ENCODE measurements around the gene UBE2J2. TPM values are rescaled to one million over a fixed set of nuclear protein-coding genes. Genes with fewer than 3 reads are reported as not detected.

The UBE2J2 gene
- total RNA-seq, 1 experiment from 2014 or later, result 83.4 TPM

DNA sequence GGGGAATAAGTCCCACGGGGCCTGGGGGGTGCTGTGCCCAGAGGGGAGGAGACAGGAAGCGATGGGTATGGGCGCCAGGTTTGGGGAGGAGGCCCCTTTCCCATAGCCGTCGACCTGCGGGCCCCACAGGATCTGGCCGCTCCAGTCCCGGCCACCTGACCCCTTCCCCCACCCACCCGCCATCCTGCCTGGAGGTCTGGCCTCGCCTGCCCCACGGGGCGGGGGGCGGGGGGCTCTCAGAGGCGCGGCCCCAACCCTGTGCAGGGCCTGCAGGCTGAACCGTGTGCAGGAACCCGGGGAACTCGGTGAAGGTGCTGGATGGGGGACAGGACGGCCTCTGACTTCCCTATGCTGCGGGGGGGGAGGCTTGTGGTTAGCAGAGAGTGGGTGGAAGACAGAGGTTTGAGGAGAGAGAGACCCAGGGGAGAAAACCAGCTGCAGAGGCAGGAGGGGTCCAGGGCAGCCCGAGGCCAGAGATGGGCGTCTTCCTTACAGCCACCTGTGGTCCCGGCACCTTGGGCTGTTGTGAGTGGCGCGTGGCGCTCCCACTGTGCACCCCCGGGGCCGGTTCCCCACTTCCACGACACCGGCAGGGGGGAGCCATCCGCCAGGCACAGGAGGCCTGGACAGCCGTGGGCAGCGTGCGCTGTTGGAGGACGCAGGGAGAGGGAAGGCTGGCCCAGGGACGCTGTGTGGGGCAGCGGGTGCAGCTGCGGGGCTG, 64.8 kb downstream of the UBE2J2 start:
- Histone ChIP-seq H3K14ac (ENCODE audit: insufficient read depth, low read length) (no peak overlapping the region), H3K27ac (ENCODE audit: insufficient read length, low read depth, low read length) (no peak overlapping the region), H4K5ac (ENCODE audit: insufficient read length, low read depth, low read length) (no peak overlapping the region), H3K79me1 (ENCODE audit: insufficient read depth, low read depth, low read length, poor library complexity, severe bottlenecking) (no peaks in the 10 kb centered on the region), H3T11ph (ENCODE audit: low read length) (no peak overlapping the region), H4K91ac (ENCODE audit: insufficient read length, low read depth, low read length) (no peak overlapping the region), H2BK15ac (ENCODE audit: low read depth, low read length) (no peak overlapping the region), H3K18ac (ENCODE audit: insufficient read length, low read depth, low read length) (no peak overlapping the region), H3K9ac (ENCODE audit: extremely low read depth, insufficient read length, low read length) (no peak overlapping the region), H4K8ac (replicated peaks; ENCODE audit: insufficient read length, low read depth, low read length) (no peak overlapping the region), H3K9me3 (ENCODE audit: control insufficient read depth, low read depth, low read length) (no peaks in the 10 kb centered on the region), H3K23ac (ENCODE audit: insufficient read length, low read depth, low read length) (no peak overlapping the region), H2BK12ac (ENCODE audit: insufficient read length, low read depth, low read length) (no peak overlapping the region), H4K20me1 (ENCODE audit: control insufficient read depth, insufficient read depth, insufficient read length) (no peaks in the 10 kb centered on the region), H3K4me1 (ENCODE audit: insufficient read depth, low read length) (no peaks in the 10 kb centered on the region), H3K4me2 (ENCODE audit: insufficient read depth, insufficient read length, low read length) (no peak overlapping the region), H2AFZ (ENCODE audit: low read length) (no peak overlapping the region), H3K27me3 (ENCODE audit: insufficient read depth, low read length) (no peaks in the 10 kb centered on the region; the same call in 1 of the 2 replicates), H3K56ac (ENCODE audit: insufficient read length, low read depth, low read length) (no peak overlapping the region), H2BK20ac (ENCODE audit: low read depth, low read length, poor library complexity, severe bottlenecking) (no peak overlapping the region), H3K23me2 (ENCODE audit: insufficient read length, low read depth, low read length, poor library complexity, severe bottlenecking) (peaks cover 1% of the 10 kb centered on the region), H2AK5ac (ENCODE audit: insufficient read length, low read length) (no peak overlapping the region), H2BK5ac (ENCODE audit: insufficient read length, low read length) (no peak overlapping the region), H2BK120ac (ENCODE audit: low read depth, low read length, poor library complexity, severe bottlenecking) (no peak overlapping the region), H3K79me2 (ENCODE audit: insufficient read depth, low read length) (no peaks in the 10 kb centered on the region), H3K4ac (ENCODE audit: low read depth, low read length) (no peak overlapping the region)
- H3K27me3 Mint-ChIP-seq (ENCODE audit: low read depth), result peaks cover 15% of the 10 kb centered on the region
- H3K4me3 Mint-ChIP-seq, result no peak overlapping the region
- H3K4me1 Mint-ChIP-seq, result peaks cover 2 to 6% of the 10 kb centered on the region in 2 experiments; a peak in 2 of 4 replicates
- no peak for DNase-seq
- WGBS (ENCODE audit: extremely low coverage, insufficient read length, low lambda C conversion rate), result no CpG with 5 or more reads among the region's 38 CpGs
- no peaks in the 10 kb centered on the region for H3K9me3 Mint-ChIP-seq
- H3K27ac Mint-ChIP-seq, result peak overlapping the region in 1 of 3 experiments; percentile 93; a peak in 1 of 7 replicates
- TF ChIP-seq, protein P1, sequence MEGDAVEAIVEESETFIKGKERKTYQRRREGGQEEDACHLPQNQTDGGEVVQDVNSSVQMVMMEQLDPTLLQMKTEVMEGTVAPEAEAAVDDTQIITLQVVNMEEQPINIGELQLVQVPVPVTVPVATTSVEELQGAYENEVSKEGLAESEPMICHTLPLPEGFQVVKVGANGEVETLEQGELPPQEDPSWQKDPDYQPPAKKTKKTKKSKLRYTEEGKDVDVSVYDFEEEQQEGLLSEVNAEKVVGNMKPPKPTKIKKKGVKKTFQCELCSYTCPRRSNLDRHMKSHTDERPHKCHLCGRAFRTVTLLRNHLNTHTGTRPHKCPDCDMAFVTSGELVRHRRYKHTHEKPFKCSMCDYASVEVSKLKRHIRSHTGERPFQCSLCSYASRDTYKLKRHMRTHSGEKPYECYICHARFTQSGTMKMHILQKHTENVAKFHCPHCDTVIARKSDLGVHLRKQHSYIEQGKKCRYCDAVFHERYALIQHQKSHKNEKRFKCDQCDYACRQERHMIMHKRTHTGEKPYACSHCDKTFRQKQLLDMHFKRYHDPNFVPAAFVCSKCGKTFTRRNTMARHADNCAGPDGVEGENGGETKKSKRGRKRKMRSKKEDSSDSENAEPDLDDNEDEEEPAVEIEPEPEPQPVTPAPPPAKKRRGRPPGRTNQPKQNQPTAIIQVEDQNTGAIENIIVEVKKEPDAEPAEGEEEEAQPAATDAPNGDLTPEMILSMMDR (conservative IDR thresholded peaks at IDR 0.05), result no peak
- no peaks in the 10 kb centered on the region for H3K36me3 Mint-ChIP-seq (ENCODE audit: insufficient read depth in 1 of 3, low read depth in 3 of 3)

Data from H9 (cell line).